AG10803 (cell line): Measurements from ENCODE around the gene CNIH3.

Source experiments
- DNase-seq: peaks from one replicate; pipeline ENCODE4 v3.0.0; 2010; ENCODE audit warnings: low read depth
- H3K4me3 ChIP-seq: 2 replicates; pipeline ENCODE4 v1.5.1; 2011; ENCODE audit warnings: mild to moderate bottlenecking, low read length, control low read depth
- CTCF ChIP-seq: conservative IDR thresholded peaks from 2 replicates; pipeline ENCODE4 v1.5.1; 2011; ENCODE audit warnings: mild to moderate bottlenecking, low read length, control low read depth, inconsistent platforms

CNIH3 gene

GRCh38 chr1:224694969-224695368 lies 78.9 kb downstream of the CNIH3 start:
- no peak for DNase-seq
- H3K4me3 ChIP-seq: no peak overlapping the region
- TF ChIP-seq CTCF: no peak

- no peak overlapping the region for H3K4me3 ChIP-seq
- no peak for TF ChIP-seq CTCF
- no peak for DNase-seq
Measured at GRCh38 chr1:224696021-224696420, 79.9 kb downstream of the CNIH3 start.

- no peak overlapping the region for H3K4me3 ChIP-seq
- peak; percentile 81 for DNase-seq
Measured at GRCh38 chr1:224696891-224697765, 81.0 kb downstream of the CNIH3 start.

GRCh38 chr1:224698015-224698451 lies 81.9 kb downstream of the CNIH3 start:
- no peak overlapping the region for H3K4me3 ChIP-seq
- DNase-seq: peak; percentile 30
- TF ChIP-seq CTCF: no peak

More at GRCh38 chr1:224696891-224697765, 81.0 kb downstream of the CNIH3 start:
- peak; percentile 6; the same call in 1 of the 2 replicates for TF ChIP-seq CTCF

GRCh38 chr1:224700918-224701531 lies 84.9 kb downstream of the CNIH3 start:
- TF ChIP-seq CTCF: peak; percentile 50
- H3K4me3 ChIP-seq: no peak overlapping the region
- DNase-seq: peak; percentile 21

- no peak for TF ChIP-seq CTCF
- no peak for DNase-seq
- H3K4me3 ChIP-seq: no peak overlapping the region
Measured at GRCh38 chr1:224703702-224704101, 87.6 kb downstream of the CNIH3 start.
